K562 (cell line): Measurements from ENCODE around the gene DOCK4. TPM values are rescaled to one million over a fixed set of nuclear protein-coding genes. Genes with fewer than 3 reads are reported as not detected.

Experiments used
- ATAC-seq: fragments of 200-7000 bp; cut with Tn5 transposase; 3 replicates; pipeline ENCODE4 v1.9.1; 2020; ENCODE audit warnings: moderate library complexity
- BruUV-seq: library from RNA; stranded (reverse); fragments of 400-500 nt; replicated peaks from 2 replicates; lab custom pipeline; 2021; lab: Mats Ljungman, UMichigan
- CTCF ChIA-PET: fragments of 300-600 bp; formaldehyde crosslinking; extraction: SDS; loops from one replicate; lab custom pipeline; 2021; ENCODE audit warnings: low intra/inter-chr PET ratio; lab: Yijun Ruan, JAX
- POLR2A ChIA-PET: fragments of 300-600, 350-650 bp; sonication (Branson Sonifier 250); formaldehyde crosslinking; extraction: SDS; loops from one replicate; lab custom pipeline; 2021; ENCODE audit warnings: antibody characterized with exemption, inconsistent platforms; lab: Yijun Ruan, JAX
- DNase-seq, 4 experiments: peaks; one replicate each; pipeline versions ENCODE4 v3.0.0 to v3.0.0-alpha.2; 2011 to 2018; ENCODE audit warnings: low spot score in 3 of 4, mixed read lengths in 3 of 4; ENCODE audit errors: extremely low read depth in 1 of 4
- FAIRE-seq: peaks from 2 replicates; lab custom pipeline; 2011; peaks lifted over from hg19 to GRCh38; lab: Jason Lieb, UNC
- H2AFZ ChIP-seq: 2 replicates; pipeline ENCODE4 v1.6.0; 2011; ENCODE audit warnings: low read depth, low read length, control low read depth, inconsistent platforms
- H3K27ac ChIP-seq: fragments of 200-600 bp; 3 replicates; pipeline ENCODE4 v1.8.0; 2011; ENCODE audit warnings: low read depth, mild to moderate bottlenecking, control low read depth, inconsistent platforms, low read length, moderate library complexity, mixed read lengths; ENCODE audit errors: extremely low read depth
- H3K27me3 ChIP-seq, 2 experiments: fragments of 300-600 bp in 1 of 2; 2 replicates in 1 of 2; 3 replicates in 1 of 2; pipeline versions ENCODE4 v1.6.0 to v1.8.0; 2011; ENCODE audit warnings: inconsistent platforms in 2 of 2, low read length in 2 of 2, mild to moderate bottlenecking in 1 of 2, mixed read lengths in 1 of 2, moderate library complexity in 1 of 2; ENCODE audit not compliant: control insufficient read depth in 2 of 2, insufficient read depth in 2 of 2
- H3K36me3 ChIP-seq: fragments of 300-600 bp; 3 replicates; pipeline ENCODE4 v1.8.0; 2011; ENCODE audit warnings: mild to moderate bottlenecking, low read length, inconsistent platforms; ENCODE audit not compliant: control insufficient read depth, insufficient read depth
- H3K4me1 ChIP-seq, 2 experiments: fragments of 200-600 bp in 1 of 2; replicated peaks in 1 of 2; 2 replicates in 1 of 2; 3 replicates in 1 of 2; pipeline versions ENCODE4 v1.5.1 to v1.8.0; 2011; ENCODE audit warnings: inconsistent platforms in 2 of 2, low read length in 2 of 2, mild to moderate bottlenecking in 1 of 2, mixed read lengths in 1 of 2, moderate library complexity in 1 of 2; ENCODE audit not compliant: control insufficient read depth in 2 of 2, insufficient read depth in 2 of 2
- H3K4me2 ChIP-seq: 2 replicates; pipeline ENCODE4 v1.6.1; 2011; ENCODE audit warnings: low read length, control low read depth, inconsistent platforms, mixed read lengths; ENCODE audit not compliant: insufficient read depth
- H3K4me3 ChIP-seq: fragments of 200-600 bp; sonication (generic), shearing (Covaris generic); 2 replicates; pipeline ENCODE4 v1.5.1; 2016; ENCODE audit warnings: control low read depth, inconsistent platforms
- H3K79me2 ChIP-seq: fragments of 200-600 bp; 3 replicates; pipeline ENCODE4 v1.8.0; 2011; ENCODE audit warnings: low read length, inconsistent platforms; ENCODE audit not compliant: control insufficient read depth, insufficient read depth
- H3K9ac ChIP-seq, 2 experiments: 2 replicates each; pipeline versions ENCODE4 v1.6.0 to v1.6.1; 2011; ENCODE audit warnings: low read depth in 2 of 2, low read length in 2 of 2, control low read depth in 1 of 2, inconsistent platforms in 1 of 2, mild to moderate bottlenecking in 1 of 2, mixed read lengths in 1 of 2; ENCODE audit not compliant: insufficient read depth in 1 of 2
- H3K9me1 ChIP-seq: one replicate; pipeline ENCODE4 v1.6.0; 2011; ENCODE audit warnings: inconsistent platforms, mild to moderate bottlenecking, low read length, moderate library complexity; ENCODE audit not compliant: control insufficient read depth, insufficient read depth
- H3K9me3 ChIP-seq: replicated peaks from 2 replicates; pipeline ENCODE4 v1.5.1; 2011; ENCODE audit warnings: low read depth, low read length, inconsistent platforms; ENCODE audit not compliant: control insufficient read depth, insufficient read depth
- H4K20me1 ChIP-seq: replicated peaks from 2 replicates; pipeline ENCODE4 v1.6.1; 2011; ENCODE audit warnings: low read length, inconsistent platforms, mixed read lengths; ENCODE audit not compliant: control insufficient read depth, insufficient read depth
- ETV5 ChIP-seq: sonication (generic); formaldehyde crosslinking; IDR thresholded peaks from 2 replicates; pipeline ENCODE4 v1.4.0; 2020; ENCODE audit warnings: low read depth, mild to moderate bottlenecking, missing genetic modification reagents
- KAT2B ChIP-seq: IDR thresholded peaks from one replicate; pipeline ENCODE4 v1.6.1; 2012; ENCODE audit warnings: low read depth, mild to moderate bottlenecking, control low read depth, inconsistent platforms, low read length, moderate library complexity
- NCOA1 ChIP-seq: fragments of 450-650 bp; IDR thresholded peaks from 2 replicates; pipeline ENCODE4 v1.6.1; 2016; ENCODE audit warnings: low read depth
- NCOR1 ChIP-seq: fragments of 450-650 bp; IDR thresholded peaks from 2 replicates; pipeline ENCODE4 v1.6.1; 2016; ENCODE audit warnings: mild to moderate bottlenecking, moderate library complexity
- PHF20 ChIP-seq: fragments of 450-650 bp; IDR thresholded peaks from 2 replicates; pipeline ENCODE4 v1.6.1; 2018; ENCODE audit not compliant: partially characterized antibody
- PRMT5 ChIP-seq: sonication (generic); formaldehyde crosslinking; IDR thresholded peaks from 2 replicates; pipeline ENCODE4 v1.5.0; 2020; ENCODE audit warnings: missing genetic modification reagents
- PYGO2 ChIP-seq: fragments of 450-650 bp; IDR thresholded peaks from 2 replicates; pipeline ENCODE4 v1.6.1; 2016; ENCODE audit warnings: mild to moderate bottlenecking, missing genetic modification characterization, moderate library complexity, missing compliant biosample characterization
- SIN3B ChIP-seq: fragments of 450-650 bp; IDR thresholded peaks from 2 replicates; pipeline ENCODE4 v1.6.1; 2017; ENCODE audit warnings: low read depth, mild to moderate bottlenecking, moderate library complexity
- SP2 ChIP-seq: IDR thresholded peaks from 2 replicates; pipeline ENCODE4 v1.6.1; 2011; ENCODE audit warnings: mild to moderate bottlenecking, low read depth, low read length, moderate library complexity; ENCODE audit not compliant: poor library complexity, severe bottlenecking; ENCODE audit errors: extremely low read depth
- ZNF140 ChIP-seq: fragments of 250-450 bp; sonication (Bioruptor Pico); IDR thresholded peaks from 2 replicates; pipeline ENCODE4 v1.8.0; 2021; ENCODE audit warnings: moderate library complexity, mild to moderate bottlenecking, inconsistent platforms
- ZNF408 ChIP-seq: fragments of 250-450 bp; sonication (Bioruptor Pico); IDR thresholded peaks from 2 replicates; pipeline ENCODE4 v1.4.0; 2020; ENCODE audit warnings: low read depth, mild to moderate bottlenecking, moderate library complexity
- ZSCAN29 ChIP-seq: fragments of 450-650 bp; IDR thresholded peaks from 2 replicates; pipeline ENCODE4 v1.6.1; 2017
- WGBS: fragments of 100-300 bp; shearing (Covaris generic); methylation state at CpG from one replicate; pipeline ENCODE4 v1.1.6; 2016; ENCODE audit warnings: low coverage, mixed read lengths; ENCODE audit not compliant: insufficient coverage; ENCODE audit errors: missing lambda C conversion rate; 5-methylcytosine and 5-hydroxymethylcytosine counted together
- in situ Hi-C: fragments of 300-500 bp; cut with MboI; formaldehyde crosslinking; loops from 4 replicates; pipeline ENCODE4 v1.15.0; 2018; ENCODE audit warnings: inconsistent platforms, mixed read lengths
- intact Hi-C: fragments of 100-400 bp; cut with micrococcal nuclease; formaldehyde crosslinking; loops from 2 replicates; pipeline ENCODE4 v1.14.2; 2022
- polyA plus RNA-seq, 8 experiments: library from polyadenylated mRNA; depleted of rRNA in 4 of 8; stranded (reverse) in 5 of 8; unstranded in 3 of 8; fragments of >200 nt; fragmentation: Nextera tagmentation in 2 of 8; fragmentation: Illumina TruSeq in 1 of 8; extraction: Ambion mirVana in 2 of 8; extraction: Trizol in 1 of 8; gene quantifications; 2 replicates each; pipeline versions ENCODE4 v1.2.1 to v1.2.3, GENCODE V29; 2011 to 2014; ENCODE audit warnings: inconsistent platforms in 1 of 8, missing spikeins in 1 of 8
- total RNA-seq, 7 experiments: library from RNA; depleted of rRNA in 6 of 7; stranded (reverse); fragments of >200 nt in 6 of 7; fragmentation: Illumina TruSeq in 2 of 7; extraction: Trizol in 2 of 7; gene quantifications; 2 replicates each; pipeline versions ENCODE4 v1.2.1 to v1.2.3, GENCODE V29; 2011 to 2021; ENCODE audit warnings: low replicate concordance in 1 of 7
- TF ChIP-seq, protein P1 (sequence below): IDR thresholded peaks from 2 replicates; pipeline ENCODE4 v1.6.1; 2011; ENCODE audit not compliant: insufficient read length; ENCODE audit errors: extremely low read depth
- TF ChIP-seq, protein P2 (sequence below), 2 experiments: fragments of 250-450 bp in 1 of 2; fragments of 450-650 bp in 1 of 2; sonication (Bioruptor Pico) in 1 of 2; IDR thresholded peaks; 2 replicates each; pipeline versions ENCODE4 v1.6.1 to v1.8.0; 2016 to 2021; ENCODE audit warnings: mild to moderate bottlenecking in 2 of 2, moderate library complexity in 2 of 2, missing compliant biosample characterization in 1 of 2, missing genetic modification characterization in 1 of 2
- TF ChIP-seq, protein P3 (sequence below): sonication (generic); formaldehyde crosslinking; IDR thresholded peaks from 2 replicates; pipeline ENCODE4 v1.8.0; 2023; ENCODE audit warnings: mild to moderate bottlenecking, missing genetic modification reagents

The DOCK4 gene
- total and polyA plus RNA-seq, 9 of the 15 experiments (the other 6 are each of a cell fraction or from before 2014, with no cell fraction given) = 0.42 to 5.7 (median 2.3) TPM

DNA sequence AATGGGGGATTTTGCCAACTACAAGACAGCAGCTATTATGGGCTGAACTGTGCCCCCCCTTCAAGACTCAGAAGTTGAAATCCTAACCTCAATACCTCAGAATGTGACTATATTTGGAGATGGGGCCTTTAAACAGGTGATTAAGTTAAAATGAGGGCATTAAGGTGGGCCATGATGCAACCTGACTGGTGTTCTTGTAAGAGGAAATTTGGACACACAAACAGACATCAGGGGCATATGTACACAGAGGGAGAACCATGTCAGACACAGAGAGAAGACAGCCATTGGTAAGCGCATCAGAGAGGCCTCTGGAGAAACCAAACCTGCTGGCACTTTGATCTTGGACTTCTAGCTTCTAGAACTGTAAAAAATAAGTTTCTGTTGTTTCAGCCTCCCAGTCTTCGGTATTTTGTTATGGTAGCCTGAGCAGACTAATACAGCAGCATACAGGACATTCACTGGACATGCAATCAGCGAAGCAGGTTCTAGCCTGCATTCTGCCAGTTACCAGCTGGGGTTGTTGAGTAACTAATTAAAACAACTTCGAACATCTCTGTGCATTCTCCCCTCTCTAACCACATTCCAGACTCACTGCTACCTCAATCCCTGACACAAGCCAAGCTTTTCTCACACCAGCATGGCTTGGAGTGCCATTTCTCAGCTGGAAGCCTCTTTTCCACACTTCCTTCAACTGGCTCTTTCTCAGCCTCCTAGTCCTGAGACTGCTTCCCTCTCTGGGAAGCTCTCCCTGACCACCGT, 141.4 kb downstream of the DOCK4 start:
- ChIA-PET CTCF (no interaction called here), POLR2A (interaction anchor here (0.5 to 1.1 kb wide), 2 partner anchors 8 to 49 kb away, joined by 3 to 4 read pairs; no protein-coding TSS in a partner anchor)
- no peak for FAIRE-seq

More for the DNA sequence above, 141.4 kb downstream of the DOCK4 start:
- Histone ChIP-seq H3K27me3 (peaks cover 0 to 5% of the 10 kb centered on the region in 2 experiments; a peak in 2 of 5 replicates), H3K9ac (no peak overlapping the region), H3K9me3 (no peaks in the 10 kb centered on the region), H3K4me1 (no peaks in the 10 kb centered on the region), H3K36me3 (no peaks in the 10 kb centered on the region), H4K20me1 (no peaks in the 10 kb centered on the region), H3K79me2 (no peaks in the 10 kb centered on the region), H3K9me1 (no peaks in the 10 kb centered on the region), H3K27ac (no peak overlapping the region), H3K4me2 (no peak overlapping the region), H3K4me3 (no peak overlapping the region), H2AFZ (no peak overlapping the region)
- no peak for TF ChIP-seq NCOR1
- no peak for TF ChIP-seq ETV5 (CRISPR knock-in tag)
- TF ChIP-seq PYGO2 = no peak
- no peak for TF ChIP-seq SP2
- TF ChIP-seq PHF20 = no peak
- TF ChIP-seq KAT2B = no peak
- TF ChIP-seq, protein P1, sequence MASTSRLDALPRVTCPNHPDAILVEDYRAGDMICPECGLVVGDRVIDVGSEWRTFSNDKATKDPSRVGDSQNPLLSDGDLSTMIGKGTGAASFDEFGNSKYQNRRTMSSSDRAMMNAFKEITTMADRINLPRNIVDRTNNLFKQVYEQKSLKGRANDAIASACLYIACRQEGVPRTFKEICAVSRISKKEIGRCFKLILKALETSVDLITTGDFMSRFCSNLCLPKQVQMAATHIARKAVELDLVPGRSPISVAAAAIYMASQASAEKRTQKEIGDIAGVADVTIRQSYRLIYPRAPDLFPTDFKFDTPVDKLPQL = no peak
- no peak for TF ChIP-seq PRMT5 (CRISPR knock-in tag)
- TF ChIP-seq ZSCAN29 = no peak
- TF ChIP-seq, protein P2, sequence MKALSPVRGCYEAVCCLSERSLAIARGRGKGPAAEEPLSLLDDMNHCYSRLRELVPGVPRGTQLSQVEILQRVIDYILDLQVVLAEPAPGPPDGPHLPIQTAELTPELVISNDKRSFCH (CRISPR knock-in tag; IDR thresholded peaks at IDR 0.05) = no peak
- TF ChIP-seq, protein P2 (tag; IDR thresholded peaks at IDR 0.05) = no peak
- no peak for TF ChIP-seq SIN3B
- TF ChIP-seq, protein P3, sequence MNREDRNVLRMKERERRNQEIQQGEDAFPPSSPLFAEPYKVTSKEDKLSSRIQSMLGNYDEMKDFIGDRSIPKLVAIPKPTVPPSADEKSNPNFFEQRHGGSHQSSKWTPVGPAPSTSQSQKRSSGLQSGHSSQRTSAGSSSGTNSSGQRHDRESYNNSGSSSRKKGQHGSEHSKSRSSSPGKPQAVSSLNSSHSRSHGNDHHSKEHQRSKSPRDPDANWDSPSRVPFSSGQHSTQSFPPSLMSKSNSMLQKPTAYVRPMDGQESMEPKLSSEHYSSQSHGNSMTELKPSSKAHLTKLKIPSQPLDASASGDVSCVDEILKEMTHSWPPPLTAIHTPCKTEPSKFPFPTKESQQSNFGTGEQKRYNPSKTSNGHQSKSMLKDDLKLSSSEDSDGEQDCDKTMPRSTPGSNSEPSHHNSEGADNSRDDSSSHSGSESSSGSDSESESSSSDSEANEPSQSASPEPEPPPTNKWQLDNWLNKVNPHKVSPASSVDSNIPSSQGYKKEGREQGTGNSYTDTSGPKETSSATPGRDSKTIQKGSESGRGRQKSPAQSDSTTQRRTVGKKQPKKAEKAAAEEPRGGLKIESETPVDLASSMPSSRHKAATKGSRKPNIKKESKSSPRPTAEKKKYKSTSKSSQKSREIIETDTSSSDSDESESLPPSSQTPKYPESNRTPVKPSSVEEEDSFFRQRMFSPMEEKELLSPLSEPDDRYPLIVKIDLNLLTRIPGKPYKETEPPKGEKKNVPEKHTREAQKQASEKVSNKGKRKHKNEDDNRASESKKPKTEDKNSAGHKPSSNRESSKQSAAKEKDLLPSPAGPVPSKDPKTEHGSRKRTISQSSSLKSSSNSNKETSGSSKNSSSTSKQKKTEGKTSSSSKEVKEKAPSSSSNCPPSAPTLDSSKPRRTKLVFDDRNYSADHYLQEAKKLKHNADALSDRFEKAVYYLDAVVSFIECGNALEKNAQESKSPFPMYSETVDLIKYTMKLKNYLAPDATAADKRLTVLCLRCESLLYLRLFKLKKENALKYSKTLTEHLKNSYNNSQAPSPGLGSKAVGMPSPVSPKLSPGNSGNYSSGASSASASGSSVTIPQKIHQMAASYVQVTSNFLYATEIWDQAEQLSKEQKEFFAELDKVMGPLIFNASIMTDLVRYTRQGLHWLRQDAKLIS (CRISPR knock-in tag) = no peak
- no peak for TF ChIP-seq ZNF140 (CRISPR knock-in tag)
- no peak for TF ChIP-seq ZNF408 (CRISPR knock-in tag)
- TF ChIP-seq NCOA1 = no peak
- under 1% methylated on average over 5 of the region's 5 CpGs for WGBS
- ATAC-seq (no peak; the same call in 2 of the 3 replicates), DNase-seq (no peak)
- intact Hi-C loops = no loop called here
- BruUV-seq = no TSS peak
- in situ Hi-C loops = no loop called here
